GM12874 (cell line): ENCODE data around the gene ZNF557.

Experiments
- TF ChIP-seq, protein P1 (sequence below): IDR thresholded peaks from 2 replicates; pipeline ENCODE4 v1.5.1; 2011; ENCODE audit warnings: low read depth, mild to moderate bottlenecking, control low read depth, low read length, moderate library complexity; ENCODE audit not compliant: insufficient read depth

ZNF557 gene

GRCh38 chr19:7119582-7119981, 50.1 kb downstream of the ZNF557 start:
- TF ChIP-seq, protein P1, sequence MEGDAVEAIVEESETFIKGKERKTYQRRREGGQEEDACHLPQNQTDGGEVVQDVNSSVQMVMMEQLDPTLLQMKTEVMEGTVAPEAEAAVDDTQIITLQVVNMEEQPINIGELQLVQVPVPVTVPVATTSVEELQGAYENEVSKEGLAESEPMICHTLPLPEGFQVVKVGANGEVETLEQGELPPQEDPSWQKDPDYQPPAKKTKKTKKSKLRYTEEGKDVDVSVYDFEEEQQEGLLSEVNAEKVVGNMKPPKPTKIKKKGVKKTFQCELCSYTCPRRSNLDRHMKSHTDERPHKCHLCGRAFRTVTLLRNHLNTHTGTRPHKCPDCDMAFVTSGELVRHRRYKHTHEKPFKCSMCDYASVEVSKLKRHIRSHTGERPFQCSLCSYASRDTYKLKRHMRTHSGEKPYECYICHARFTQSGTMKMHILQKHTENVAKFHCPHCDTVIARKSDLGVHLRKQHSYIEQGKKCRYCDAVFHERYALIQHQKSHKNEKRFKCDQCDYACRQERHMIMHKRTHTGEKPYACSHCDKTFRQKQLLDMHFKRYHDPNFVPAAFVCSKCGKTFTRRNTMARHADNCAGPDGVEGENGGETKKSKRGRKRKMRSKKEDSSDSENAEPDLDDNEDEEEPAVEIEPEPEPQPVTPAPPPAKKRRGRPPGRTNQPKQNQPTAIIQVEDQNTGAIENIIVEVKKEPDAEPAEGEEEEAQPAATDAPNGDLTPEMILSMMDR, result no peak

DNA sequence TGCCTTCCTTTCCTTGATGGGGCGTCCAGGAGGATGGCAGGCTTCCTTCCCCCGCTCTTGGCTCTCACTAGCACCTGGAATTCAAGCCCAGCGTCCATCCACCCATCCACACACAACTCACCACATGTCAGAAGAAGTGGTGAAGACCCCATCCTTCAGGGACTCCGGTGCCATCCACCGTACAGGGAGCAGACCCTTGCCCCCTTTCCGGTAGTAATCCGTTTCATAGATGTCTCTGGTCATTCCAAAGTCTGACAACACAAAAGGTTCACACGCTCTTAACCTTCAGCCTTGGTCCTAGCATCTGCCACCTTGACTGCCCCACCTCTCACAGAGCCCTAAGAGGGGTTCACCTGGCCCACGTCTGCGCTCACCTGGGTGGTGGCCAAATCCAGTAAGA, 51.0 kb downstream of the ZNF557 start:
- TF ChIP-seq, protein P1, result no peak

DNA sequence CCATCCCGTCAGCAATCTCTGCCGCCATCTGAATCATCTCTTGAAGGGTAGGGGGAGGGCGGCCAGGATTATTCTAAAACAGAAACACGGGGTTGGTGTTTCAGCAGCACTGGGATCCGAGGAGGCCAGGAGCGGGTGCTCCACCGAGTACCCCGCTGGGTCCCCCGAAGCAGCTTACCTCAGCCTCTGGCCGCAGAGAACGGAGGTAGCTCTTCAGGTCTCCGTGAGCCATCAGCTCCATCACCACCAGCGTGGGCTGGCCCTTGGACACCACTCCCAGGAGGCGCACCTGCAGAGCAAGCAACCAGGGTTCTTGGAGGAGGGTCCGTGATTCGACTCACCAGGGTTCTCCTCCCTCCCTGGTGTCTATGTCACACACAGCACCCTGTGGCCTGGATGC, 53.2 kb downstream of the ZNF557 start:
- TF ChIP-seq, protein P1, result no peak

GRCh38 chr19:7124782-7125181, 55.3 kb downstream of the ZNF557 start:
- TF ChIP-seq, protein P1, result no peak

DNA sequence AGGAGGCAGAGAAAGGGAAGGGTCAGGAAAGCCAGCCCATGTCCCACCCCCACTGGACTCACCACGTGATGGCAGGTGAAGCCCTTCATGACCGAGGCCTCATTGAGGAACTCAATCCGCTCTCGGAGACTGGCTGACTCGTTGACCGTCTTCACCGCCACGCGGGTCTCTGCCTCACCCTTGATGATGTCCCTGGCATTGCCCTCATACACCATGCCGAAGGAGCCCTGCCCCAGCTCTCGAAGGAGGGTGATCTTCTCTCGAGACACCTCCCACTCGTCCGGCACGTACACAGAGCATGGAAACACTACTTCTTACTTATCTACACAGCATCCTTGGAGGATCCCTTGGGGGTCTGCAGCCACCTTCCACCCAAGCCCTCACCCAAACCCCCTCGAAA, 55.7 kb downstream of the ZNF557 start:
- TF ChIP-seq, protein P1, result no peak

GRCh38 chr19:7126132-7126531, 56.6 kb downstream of the ZNF557 start:
- TF ChIP-seq, protein P1, result no peak

DNA sequence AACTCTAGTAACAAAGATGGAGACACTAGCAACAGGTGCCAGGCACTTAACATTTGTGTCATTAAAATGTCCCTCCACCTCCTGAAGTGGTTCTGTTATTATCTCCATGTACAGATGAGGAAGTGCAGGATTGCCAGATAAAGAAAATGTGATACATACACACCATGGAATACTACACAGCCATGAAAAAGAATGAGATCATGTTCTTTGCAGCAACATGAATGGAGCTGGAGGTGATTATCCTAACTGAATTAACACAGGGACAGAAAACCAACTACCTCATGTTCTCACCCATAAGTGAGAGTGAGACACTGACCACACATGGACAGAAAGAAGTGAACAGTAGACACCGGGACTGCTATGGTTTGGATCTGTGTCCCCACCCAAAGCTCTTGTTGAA, 60.5 kb downstream of the ZNF557 start:
- TF ChIP-seq, protein P1, result no peak

DNA sequence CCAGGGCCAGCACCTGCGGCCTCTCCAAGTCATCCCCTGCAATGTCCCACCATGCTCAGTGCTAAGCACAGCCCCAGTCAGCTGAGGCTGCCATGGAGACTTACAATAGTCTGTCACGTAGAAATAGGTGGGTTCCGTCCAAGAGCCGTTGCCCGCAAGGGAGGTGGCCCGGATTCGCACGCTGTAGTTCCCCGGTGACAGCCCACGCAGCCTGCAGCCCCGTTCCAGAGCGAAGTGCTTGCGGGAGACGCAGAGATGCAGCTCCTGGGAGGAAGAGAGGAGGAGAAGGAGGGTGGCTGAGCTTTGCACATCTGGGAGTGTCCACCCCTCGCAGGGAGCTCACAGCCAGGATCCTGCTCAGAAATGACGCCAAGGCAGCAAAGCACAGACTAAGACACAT, 62.6 kb downstream of the ZNF557 start:
- TF ChIP-seq, protein P1, result no peak
